GM15510 (cell line): Measurements from ENCODE around the gene FKBP1B.

Experiments
- POLR2A ChIP-seq: IDR thresholded peaks from 3 replicates; pipeline ENCODE4 v1.6.1; 2011; ENCODE audit warnings: borderline replicate concordance; ENCODE audit not compliant: insufficient read length; ENCODE audit errors: extremely low read depth

FKBP1B gene

GRCh38 chr2:24104906-24105305 lies 55.4 kb downstream of the FKBP1B start:
- TF ChIP-seq POLR2A, result no peak

GRCh38 chr2:24105816-24106215 lies 56.3 kb downstream of the FKBP1B start:
- TF ChIP-seq POLR2A, result no peak

DNA sequence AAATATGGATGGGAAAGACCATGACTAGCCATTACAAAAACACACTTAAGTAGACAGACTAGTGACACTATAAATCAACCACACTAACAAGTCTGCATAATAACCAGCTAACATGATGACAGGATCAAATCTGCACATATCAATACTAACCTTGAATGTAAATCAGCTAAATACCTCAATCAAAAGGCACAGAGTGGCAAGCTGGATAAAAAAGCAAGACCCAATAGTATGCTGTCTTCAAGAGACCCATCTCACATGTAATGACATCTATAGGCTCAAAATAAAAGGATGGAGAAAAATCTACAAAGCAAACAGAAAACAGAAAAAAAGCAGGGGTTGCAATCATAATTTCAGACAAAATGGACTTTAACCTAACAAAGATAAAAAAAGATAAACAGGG lies 57.2 kb downstream of the FKBP1B start:
- no peak for TF ChIP-seq POLR2A

- no peak for TF ChIP-seq POLR2A
Observed at GRCh38 chr2:24107336-24107735, 57.8 kb downstream of the FKBP1B start.

- TF ChIP-seq POLR2A, result no peak
Observed at GRCh38 chr2:24110660-24111303, 61.2 kb downstream of the FKBP1B start.

DNA sequence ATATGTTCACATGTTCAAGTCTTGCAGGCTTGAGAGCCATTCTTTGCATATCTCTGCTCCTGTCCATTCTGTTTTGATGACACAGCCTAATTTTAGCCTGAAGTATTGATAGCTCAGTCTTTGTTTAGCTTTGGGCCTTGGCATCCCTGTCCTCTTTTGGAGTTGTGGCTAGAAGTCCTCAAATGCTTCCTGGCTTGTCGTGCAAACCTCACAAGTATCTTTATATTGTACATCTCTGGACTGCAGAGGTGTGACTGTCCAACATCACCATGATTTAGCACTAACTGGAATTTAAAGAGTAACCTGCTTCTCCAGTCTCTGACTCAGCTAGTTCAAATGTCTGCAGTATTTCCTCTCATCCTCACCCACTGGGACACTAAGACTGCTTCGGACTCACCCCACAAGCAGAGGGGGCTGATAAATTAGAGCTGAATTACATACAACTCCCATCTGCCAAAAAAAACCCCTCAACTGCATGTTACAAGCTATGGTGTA lies 61.9 kb downstream of the FKBP1B start:
- TF ChIP-seq POLR2A, result no peak
